Chondrocyte (in vitro differentiated cells): Measurements from ENCODE around the gene RPUSD1. TPM values are rescaled to one million over a fixed set of nuclear protein-coding genes. Genes with fewer than 3 reads are reported as not detected.

Experiments
- DNase-seq: peaks from one replicate; pipeline ENCODE4 v3.0.0; 2021; ENCODE audit warnings: mixed read lengths, low spot score
- H3K27ac Mint-ChIP-seq: one replicate; pipeline ENCODE4 v1.8.0; 2021; ENCODE audit warnings: mild to moderate bottlenecking, moderate library complexity, mixed read lengths; ENCODE audit not compliant: unreplicated experiment
- H3K27me3 Mint-ChIP-seq: 2 replicates; pipeline ENCODE4 v1.8.0; 2021; ENCODE audit warnings: low read depth, mixed read lengths
- H3K36me3 Mint-ChIP-seq: 2 replicates; pipeline ENCODE4 v1.8.0; 2021; ENCODE audit warnings: low read depth, mixed read lengths
- H3K4me1 Mint-ChIP-seq: 2 replicates; pipeline ENCODE4 v1.8.0; 2021; ENCODE audit warnings: low read depth, mild to moderate bottlenecking, mixed read lengths
- H3K4me3 Mint-ChIP-seq: one replicate; pipeline ENCODE4 v1.8.0; 2021; ENCODE audit warnings: mild to moderate bottlenecking, moderate library complexity, mixed read lengths; ENCODE audit not compliant: unreplicated experiment
- H3K9me3 Mint-ChIP-seq: 2 replicates; pipeline ENCODE4 v1.8.0; 2021; ENCODE audit warnings: low read depth, mixed read lengths
- CTCF ChIP-seq: fragments of 200-600 bp; sonication (generic); IDR thresholded peaks from 2 replicates; pipeline ENCODE4 v1.5.0; 2021; ENCODE audit warnings: antibody characterized with exemption, mild to moderate bottlenecking, moderate library complexity
- total RNA-seq: library from RNA; stranded (reverse); gene quantifications from 3 replicates; pipeline ENCODE4 v1.2.1, GENCODE V29; 2021

Gene RPUSD1
- total RNA-seq, 1 donor from 2014 or later, result 19.6 TPM

GRCh38 chr16:740764-741505 lies 47.2 kb downstream of the RPUSD1 start, which contains the start of gene CIAO3:
CIAO3 (minus strand) TSS chr16:740997; CDS start chr16:740985, 12 bp downstream.
- no peak for DNase-seq
- Mint-ChIP-seq H3K27ac (peak within 1 kb of the TSS; percentile 41), H3K4me3 (peak within 1 kb of the TSS; percentile 75), H3K36me3 (peaks cover 5% of the 10 kb centered on the region), H3K9me3 (no peaks in the 10 kb centered on the region), H3K27me3 (no peaks in the 10 kb centered on the region), H3K4me1 (peaks cover 13% of the 10 kb centered on the region)
- peak; percentile 92 for TF ChIP-seq CTCF

GRCh38 chr16:740459-740763 lies 47.8 kb downstream of the RPUSD1 start:
- TF ChIP-seq CTCF, result no peak
- Mint-ChIP-seq H3K27ac (no peak overlapping the region), H3K4me3 (peak overlapping the region; percentile 75), H3K9me3 (no peaks in the 10 kb centered on the region), H3K27me3 (no peaks in the 10 kb centered on the region), H3K4me1 (peaks cover 13% of the 10 kb centered on the region), H3K36me3 (peaks cover 5% of the 10 kb centered on the region)
- DNase-seq, result no peak

GRCh38 chr16:739560-740458 lies 48.4 kb downstream of the RPUSD1 start:
- Mint-ChIP-seq H3K9me3 (no peaks in the 10 kb centered on the region), H3K27ac (peak overlapping the region; percentile 41), H3K4me1 (peaks cover 13% of the 10 kb centered on the region), H3K4me3 (peak overlapping the region; percentile 75), H3K27me3 (no peaks in the 10 kb centered on the region), H3K36me3 (peaks cover 8% of the 10 kb centered on the region)
- no peak for DNase-seq
- TF ChIP-seq CTCF, result no peak

- TF ChIP-seq CTCF, result no peak
- Mint-ChIP-seq H3K4me3 (no peak overlapping the region), H3K9me3 (no peaks in the 10 kb centered on the region), H3K36me3 (peaks cover 8% of the 10 kb centered on the region), H3K27me3 (no peaks in the 10 kb centered on the region), H3K4me1 (peaks cover 13% of the 10 kb centered on the region), H3K27ac (no peak overlapping the region)
- DNase-seq, result peak; percentile 76
Observed at GRCh38 chr16:736936-737481, 51.2 kb downstream of the RPUSD1 start.

GRCh38 chr16:735982-736453 lies 52.2 kb downstream of the RPUSD1 start:
- H3K4me3 Mint-ChIP-seq, result no peak overlapping the region
- peaks cover 13% of the 10 kb centered on the region for H3K4me1 Mint-ChIP-seq
- no peak overlapping the region for H3K27ac Mint-ChIP-seq
- no peak for TF ChIP-seq CTCF
- no peaks in the 10 kb centered on the region for H3K27me3 Mint-ChIP-seq
- DNase-seq, result no peak
- no peaks in the 10 kb centered on the region for H3K9me3 Mint-ChIP-seq
- H3K36me3 Mint-ChIP-seq, result peaks cover 8% of the 10 kb centered on the region
